ENCODE results near the gene SV2B. TPM values are rescaled to one million over a fixed set of nuclear protein-coding genes. Genes with fewer than 3 reads are reported as not detected.

The SV2B gene
- polyA plus RNA-seq, 2 of the 4 experiments (the other 2 are of a cell fraction): 0.05 TPM; not detected in 1

GRCh38 chr15:91182101-91182500 is 82.0 kb downstream of the SV2B start:
- no peak overlapping the region for H3K4me2 ChIP-seq
- no peaks in the 10 kb centered on the region for H3K9me3 ChIP-seq
- ChIA-PET POLR2A (no interaction called here), CTCF (interaction anchor here (0.7 to 1.0 kb wide), 2 partner anchors 24 to 31 kb away, joined by 3 read pairs; no protein-coding TSS in a partner anchor)
- H3K4me3 ChIP-seq: no peak overlapping the region
- WGBS (ENCODE audit: missing lambda C conversion rate): 6% methylated on average over 3 of the region's 3 CpGs
- TF ChIP-seq USF2 (IDR thresholded peaks at IDR 0.05) (no peak), POLR2A (IDR thresholded peaks at IDR 0.05; ENCODE audit: low read length) (no peak), MYC (IDR thresholded peaks at IDR 0.05; ENCODE audit: borderline replicate concordance, low read length) (no peak), CTCF (IDR thresholded peaks at IDR 0.05) (no peak)
- no peaks in the 10 kb centered on the region for H3K4me1 ChIP-seq
- FAIRE-seq: no peak
- no peak for ATAC-seq
- no peak for DNase-seq (ENCODE audit: low read depth in 1 of 2, low spot score in 1 of 2)
- no peak overlapping the region for H3K27ac ChIP-seq

- no peak for TF ChIP-seq TFCP2L1 (CRISPR knock-in tag; IDR thresholded peaks at IDR 0.05)
- ATAC-seq (no peak), FAIRE-seq (no peak), DNase-seq (ENCODE audit: low read depth in 1 of 2, low spot score in 1 of 2) (no peak)
- POLR2A ChIA-PET: no interaction called here
- Histone ChIP-seq H3K4me2 (no peak overlapping the region), H3K4me1 (no peaks in the 10 kb centered on the region), H3K4me3 (no peak overlapping the region), H3K27ac (no peak overlapping the region), H3K9me3 (no peaks in the 10 kb centered on the region)
- WGBS (ENCODE audit: missing lambda C conversion rate): under 1% methylated on average over 6 of the region's 6 CpGs
- CTCF ChIA-PET: no interaction called here
These were observed 83.5 kb downstream of the SV2B start for GRCh38 chr15:91183596-91183995.

- Histone ChIP-seq H3K27ac (no peak overlapping the region), H3K4me1 (no peaks in the 10 kb centered on the region), H3K4me3 (no peak overlapping the region), H3K9me3 (no peaks in the 10 kb centered on the region), H3K4me2 (no peak overlapping the region)
- no peak for DNase-seq (ENCODE audit: low read depth in 1 of 2, low spot score in 1 of 2)
- ATAC-seq: no peak
- ChIA-PET CTCF (no interaction called here), POLR2A (no interaction called here)
- no peak for FAIRE-seq
- no peak for TF ChIP-seq CBX8 (IDR thresholded peaks at IDR 0.05)
- TF ChIP-seq MAFK (IDR thresholded peaks at IDR 0.05; ENCODE audit: partially characterized antibody): peak; percentile 90
- 10% methylated on average over 2 of the region's 2 CpGs for WGBS (ENCODE audit: missing lambda C conversion rate)
These were observed 84.4 kb downstream of the SV2B start for GRCh38 chr15:91184441-91184840.

GRCh38 chr15:91186904-91187656 is 87.0 kb downstream of the SV2B start:
- ChIA-PET CTCF (interaction anchor here (0.8 kb wide), 1 partner anchor 31 kb away, joined by 3 read pairs; no protein-coding TSS in a partner anchor), POLR2A (no interaction called here)
- TF ChIP-seq MAX (IDR thresholded peaks at IDR 0.05) (no peak), REST (IDR thresholded peaks at IDR 0.05) (peak; percentile 93)
- H3K4me2 ChIP-seq: no peak overlapping the region
- no peaks in the 10 kb centered on the region for H3K4me1 ChIP-seq
- no peak overlapping the region for H3K27ac ChIP-seq
- FAIRE-seq: peak; percentile 59
- H3K9me3 ChIP-seq: no peaks in the 10 kb centered on the region
- H3K4me3 ChIP-seq: no peak overlapping the region
- DNase-seq (ENCODE audit: low read depth in 1 of 2, low spot score in 1 of 2): peak in 1 of 2 experiments; percentile 22
- 17% methylated on average over 6 of the region's 6 CpGs for WGBS (ENCODE audit: missing lambda C conversion rate)
- no peak for ATAC-seq
